ENCODE measurements around the gene ACER2.

Gene ACER2

DNA sequence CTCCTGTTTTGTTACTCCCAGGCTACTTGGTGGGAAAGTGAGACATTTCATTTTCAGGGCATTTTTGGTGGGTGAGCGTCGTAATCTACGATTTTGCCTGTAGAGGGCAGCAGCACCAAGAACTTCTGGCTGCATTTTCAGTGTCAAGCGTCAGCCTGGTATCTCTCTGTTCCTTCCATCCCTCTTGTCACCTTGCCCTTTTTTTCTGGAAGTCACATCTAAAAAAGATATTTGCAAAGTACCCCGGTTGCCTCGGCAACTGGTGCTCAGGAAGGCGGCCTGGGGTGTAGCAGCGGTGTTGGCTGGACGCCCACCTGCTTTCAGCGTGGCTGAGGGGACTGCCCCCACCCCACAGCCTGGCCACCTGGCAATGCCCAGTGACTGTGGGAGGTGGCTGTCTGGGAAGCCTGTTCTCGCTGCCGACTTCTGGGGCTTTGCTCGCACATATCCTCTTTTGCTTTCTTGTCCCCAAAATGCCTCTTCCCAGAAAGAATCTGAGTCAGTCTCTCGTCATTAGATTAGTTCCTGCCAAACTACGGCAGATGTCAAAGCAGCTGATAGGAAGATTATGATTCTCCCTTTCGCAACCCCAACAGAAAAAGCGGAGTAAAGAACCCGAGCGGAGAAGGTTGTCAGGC, 84.5 kb downstream of the ACER2 start:
- intact Hi-C loops (cut with DNase I; ENCODE audit: low total_unique reads), result no loop called here
- H3K36me3 ChIP-seq, result no peaks in the 10 kb centered on the region
- no peaks in the 10 kb centered on the region for H3K27me3 ChIP-seq
- H3K9me3 ChIP-seq, result no peaks in the 10 kb centered on the region
- DNase-seq, result peak in 1 of 2 donors; percentile 33
- peak overlapping the region in 1 of 2 donors; percentile 34 for H3K27ac ChIP-seq
- TF ChIP-seq CTCF (IDR thresholded peaks at IDR 0.05), result peak; percentile 53 to 63
- peak overlapping the region; percentile 37 to 44 for H3K4me3 ChIP-seq
- peaks cover 0 to 10% (median 7%) of the 10 kb centered on the region in 4 donors for H3K4me1 ChIP-seq

- H3K4me3 ChIP-seq, result no peak overlapping the region
- peak overlapping the region in 1 of 2 donors; percentile 34 for H3K27ac ChIP-seq
- H3K4me1 ChIP-seq, result peaks cover 0 to 10% (median 7%) of the 10 kb centered on the region in 4 donors
- TF ChIP-seq CTCF (IDR thresholded peaks at IDR 0.05), result no peak
- no peaks in the 10 kb centered on the region for H3K27me3 ChIP-seq
- H3K36me3 ChIP-seq, result no peaks in the 10 kb centered on the region
- H3K9me3 ChIP-seq, result no peaks in the 10 kb centered on the region
- DNase-seq, result no peak
- intact Hi-C loops (cut with DNase I; ENCODE audit: low total_unique reads), result no loop called here
Observed at GRCh38 chr9:19493876-19494275, 85.1 kb downstream of the ACER2 start.

DNA sequence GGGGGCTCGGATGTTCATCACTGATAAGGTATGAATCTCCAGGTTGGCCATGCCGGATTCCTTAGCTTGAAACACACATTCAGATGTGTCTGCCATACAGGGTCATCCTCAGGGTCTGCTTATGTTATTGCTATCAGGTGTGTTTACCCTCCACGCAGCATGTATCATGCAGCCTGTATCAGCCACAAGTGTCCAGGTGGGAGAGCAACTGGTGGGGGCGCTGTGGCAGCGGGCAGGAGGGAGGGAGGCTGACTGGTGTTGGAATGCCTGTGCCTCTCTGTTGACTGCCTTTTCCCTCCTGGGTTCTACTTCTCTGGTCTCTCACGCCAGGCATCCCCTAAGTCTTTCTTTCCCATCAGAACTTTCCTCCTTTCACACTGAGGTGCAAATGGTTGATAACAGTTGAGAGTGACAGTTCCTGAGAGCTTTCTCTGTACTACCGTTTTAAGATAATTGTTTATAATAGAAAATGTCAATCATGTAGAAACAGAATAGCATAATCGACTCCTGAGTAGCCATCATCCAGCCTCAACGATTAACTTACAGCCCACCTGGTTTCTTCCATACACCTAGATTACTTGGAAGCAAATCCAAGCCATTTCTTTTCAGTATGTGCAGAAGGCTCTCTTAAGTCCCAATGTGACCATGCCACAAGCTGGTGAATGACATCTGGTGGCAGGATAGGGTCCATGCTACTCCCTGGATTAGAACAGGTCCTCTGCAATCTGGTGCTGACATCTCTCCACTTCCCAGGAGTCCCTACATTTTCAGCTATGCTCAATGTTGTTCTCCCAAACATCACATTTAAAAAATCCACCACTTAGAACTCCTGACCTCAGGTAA, 86.6 kb downstream of the ACER2 start:
- TF ChIP-seq CTCF (IDR thresholded peaks at IDR 0.05), result no peak
- intact Hi-C loops (cut with DNase I; ENCODE audit: low total_unique reads), result no loop called here
- DNase-seq, result no peak
- H3K27me3 ChIP-seq, result no peaks in the 10 kb centered on the region
- H3K4me3 ChIP-seq, result no peak overlapping the region
- H3K27ac ChIP-seq, result no peak overlapping the region
- H3K9me3 ChIP-seq, result peaks cover 0 to 1% (median 0%) of the 10 kb centered on the region in 3 donors
- no peaks in the 10 kb centered on the region for H3K36me3 ChIP-seq
- peaks cover 0 to 10% (median 7%) of the 10 kb centered on the region in 4 donors for H3K4me1 ChIP-seq

DNA sequence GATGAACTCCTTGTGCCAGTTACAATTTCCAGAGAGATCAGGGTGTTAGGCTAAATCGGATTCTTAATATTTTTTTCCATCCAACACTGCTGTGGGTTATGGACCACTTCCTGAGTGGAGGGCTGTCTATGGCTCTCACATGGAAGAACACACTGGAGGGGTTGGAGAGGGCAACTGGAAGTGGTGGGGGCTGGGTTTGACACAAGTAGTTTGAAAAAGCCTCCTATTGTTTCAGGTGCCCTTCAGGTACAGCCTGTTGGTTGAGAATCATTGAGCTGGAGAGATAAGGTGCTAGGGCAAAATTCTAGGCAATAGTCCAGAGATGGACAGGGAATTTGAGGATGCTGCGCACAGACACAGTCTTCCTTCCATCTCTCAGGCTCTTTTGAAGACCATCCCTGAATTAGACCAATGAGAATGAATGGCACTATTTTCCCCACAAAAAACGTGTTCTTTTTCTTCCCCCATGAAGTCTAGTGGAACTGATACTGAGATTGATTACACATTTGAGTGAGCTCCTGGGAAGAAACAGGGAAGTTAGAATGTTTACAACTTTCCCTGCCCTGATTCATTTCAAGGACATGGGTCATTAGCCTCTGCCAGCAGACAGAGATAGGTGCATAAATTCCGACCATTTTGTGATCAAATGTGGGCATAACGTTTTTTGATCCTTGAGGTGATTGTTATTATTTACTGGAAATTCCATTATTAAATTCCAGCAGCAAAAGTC, 87.7 kb downstream of the ACER2 start:
- Histone ChIP-seq H3K4me1 (peaks cover 0 to 10% (median 7%) of the 10 kb centered on the region in 4 donors), H3K27ac (no peak overlapping the region), H3K4me3 (no peak overlapping the region), H3K27me3 (no peaks in the 10 kb centered on the region), H3K9me3 (peaks cover 0 to 4% (median 0%) of the 10 kb centered on the region in 3 donors), H3K36me3 (no peaks in the 10 kb centered on the region)
- DNase-seq, result no peak
- intact Hi-C loops (cut with DNase I; ENCODE audit: low total_unique reads), result no loop called here
- TF ChIP-seq CTCF (IDR thresholded peaks at IDR 0.05), result no peak

DNA sequence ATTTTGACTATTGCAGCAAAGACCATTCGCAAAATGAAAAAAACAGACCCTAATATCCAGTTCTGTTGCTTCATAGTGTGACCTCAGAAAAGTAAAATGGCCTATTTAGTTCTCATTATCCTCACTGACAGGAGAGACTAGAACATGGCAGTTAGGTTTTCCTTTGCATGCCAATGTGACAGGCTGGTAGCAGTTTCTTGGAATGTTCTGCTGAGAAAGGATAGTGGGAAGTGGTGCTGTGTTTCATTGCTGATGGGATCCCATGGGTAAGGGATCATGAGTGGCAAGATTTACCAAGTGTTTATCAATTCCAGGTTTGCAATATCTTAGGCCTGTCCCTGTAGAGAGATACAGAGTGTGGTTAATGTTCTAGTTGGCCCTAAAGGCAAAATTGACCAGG, 88.5 kb downstream of the ACER2 start:
- intact Hi-C loops (cut with DNase I; ENCODE audit: low total_unique reads), result no loop called here
- Histone ChIP-seq H3K27me3 (no peaks in the 10 kb centered on the region), H3K36me3 (no peaks in the 10 kb centered on the region), H3K4me3 (no peak overlapping the region), H3K4me1 (peaks cover 0 to 10% (median 7%) of the 10 kb centered on the region in 4 donors), H3K9me3 (peaks cover 0 to 4% (median 0%) of the 10 kb centered on the region in 3 donors), H3K27ac (no peak overlapping the region)
- no peak for DNase-seq
- TF ChIP-seq CTCF (IDR thresholded peaks at IDR 0.05), result no peak

All from tibial artery (tissue), 4 donors.